AG04450 (cell line): ENCODE data around the gene HOXB2. TPM values are rescaled to one million over a fixed set of nuclear protein-coding genes. Genes with fewer than 3 reads are reported as not detected.

ENCODE experiments used
- CTCF ChIA-PET: fragments of 300-600, 350-600 bp; formaldehyde crosslinking; extraction: SDS; loops from one replicate; lab custom pipeline; 2022; ENCODE audit warnings: antibody characterized with exemption, inconsistent platforms; lab: Charles Lee
- POLR2A ChIA-PET: fragments of 350-600 bp; formaldehyde crosslinking; extraction: SDS; loops from one replicate; lab custom pipeline; 2021; ENCODE audit warnings: antibody characterized with exemption, inconsistent platforms; lab: Yijun Ruan, JAX
- DNase-seq: peaks from one replicate; pipeline ENCODE4 v3.0.0-alpha.2; 2011; ENCODE audit warnings: low read depth, low spot score
- H3K27ac ChIP-seq: one replicate; pipeline ENCODE4 v1.5.1; 2012; ENCODE audit warnings: low read depth, low read length, control low read depth
- H3K27me3 ChIP-seq: one replicate; pipeline ENCODE4 v1.6.0; 2012; ENCODE audit warnings: low read length; ENCODE audit not compliant: control insufficient read depth, insufficient read depth
- H3K4me3 ChIP-seq: 2 replicates; pipeline ENCODE4 v1.5.1; 2011; ENCODE audit warnings: mild to moderate bottlenecking, low read depth, low read length, control low read depth
- H3K9me3 ChIP-seq: 2 replicates; pipeline ENCODE4 v1.5.1; 2012; ENCODE audit warnings: low read length; ENCODE audit not compliant: control insufficient read depth, insufficient read depth
- polyA plus RNA-seq: library from polyadenylated mRNA; depleted of rRNA; stranded (reverse); fragments of >200 nt; gene quantifications from 2 replicates; pipeline ENCODE4 v1.2.3, GENCODE V29; 2011
- TF ChIP-seq, protein P1 (sequence below): IDR thresholded peaks from 2 replicates; pipeline ENCODE4 v1.5.1; 2011; ENCODE audit warnings: low read depth, low read length, control low read depth, inconsistent platforms

The HOXB2 gene
- polyA plus RNA-seq, 1 experiment = 16.3 TPM

DNA sequence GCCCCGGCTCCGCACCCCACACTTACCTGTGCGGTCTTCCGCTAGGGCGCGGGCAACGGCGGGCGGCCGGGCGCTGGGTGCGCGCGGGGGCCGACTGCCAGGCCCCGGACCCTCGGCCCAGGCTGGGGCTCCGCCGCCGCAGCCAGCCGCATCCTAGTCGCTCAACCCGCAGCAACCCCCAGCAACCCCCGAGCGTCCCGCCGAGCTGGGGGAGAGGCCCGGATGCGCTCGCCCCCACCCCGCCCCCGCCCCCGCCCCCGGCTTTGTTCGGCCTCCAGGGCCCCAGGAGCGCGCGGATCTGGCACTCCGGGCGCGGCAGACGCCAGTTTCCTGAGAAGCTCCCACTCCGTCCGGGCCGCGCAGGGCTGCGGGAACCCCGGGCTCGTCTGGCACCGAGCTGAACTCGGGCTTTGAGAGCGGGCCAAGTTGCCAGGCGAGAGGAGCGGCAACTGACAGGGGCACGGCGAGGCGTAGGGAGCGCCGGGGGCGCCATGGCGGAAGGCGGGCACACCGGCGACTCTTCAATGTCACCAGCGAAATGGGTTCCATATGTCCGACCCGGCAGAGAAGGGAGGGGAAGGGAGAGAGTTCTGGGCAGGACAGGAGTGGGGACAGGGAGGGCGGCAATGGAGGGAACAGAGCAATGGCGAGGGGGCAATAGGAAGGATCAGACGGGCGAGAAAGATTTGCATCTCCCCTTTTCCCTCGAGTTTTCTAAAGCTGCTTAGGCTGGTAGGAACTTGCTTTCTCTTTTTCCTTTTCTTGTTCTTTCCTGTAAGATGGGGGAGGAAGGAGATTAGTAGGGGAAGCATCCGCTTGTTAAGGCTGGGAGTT, 19.5 kb upstream of the HOXB2 start:
- no peak for DNase-seq
- ChIA-PET POLR2A (interaction anchor here (1.1 to 1.4 kb wide), 2 partner anchors 14 to 54 kb away, joined by 3 to 7 read pairs; no protein-coding TSS in a partner anchor), CTCF (interaction anchor here (1.8 kb wide), 1 partner anchor 213 kb away, joined by 5 read pairs; no protein-coding TSS in a partner anchor)
- peak overlapping the region; percentile 65 for H3K4me3 ChIP-seq
- H3K27ac ChIP-seq = peak overlapping the region; percentile 83
- no peaks in the 10 kb centered on the region for H3K9me3 ChIP-seq
- TF ChIP-seq, protein P1, sequence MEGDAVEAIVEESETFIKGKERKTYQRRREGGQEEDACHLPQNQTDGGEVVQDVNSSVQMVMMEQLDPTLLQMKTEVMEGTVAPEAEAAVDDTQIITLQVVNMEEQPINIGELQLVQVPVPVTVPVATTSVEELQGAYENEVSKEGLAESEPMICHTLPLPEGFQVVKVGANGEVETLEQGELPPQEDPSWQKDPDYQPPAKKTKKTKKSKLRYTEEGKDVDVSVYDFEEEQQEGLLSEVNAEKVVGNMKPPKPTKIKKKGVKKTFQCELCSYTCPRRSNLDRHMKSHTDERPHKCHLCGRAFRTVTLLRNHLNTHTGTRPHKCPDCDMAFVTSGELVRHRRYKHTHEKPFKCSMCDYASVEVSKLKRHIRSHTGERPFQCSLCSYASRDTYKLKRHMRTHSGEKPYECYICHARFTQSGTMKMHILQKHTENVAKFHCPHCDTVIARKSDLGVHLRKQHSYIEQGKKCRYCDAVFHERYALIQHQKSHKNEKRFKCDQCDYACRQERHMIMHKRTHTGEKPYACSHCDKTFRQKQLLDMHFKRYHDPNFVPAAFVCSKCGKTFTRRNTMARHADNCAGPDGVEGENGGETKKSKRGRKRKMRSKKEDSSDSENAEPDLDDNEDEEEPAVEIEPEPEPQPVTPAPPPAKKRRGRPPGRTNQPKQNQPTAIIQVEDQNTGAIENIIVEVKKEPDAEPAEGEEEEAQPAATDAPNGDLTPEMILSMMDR = no peak
- H3K27me3 ChIP-seq = no peaks in the 10 kb centered on the region

DNA sequence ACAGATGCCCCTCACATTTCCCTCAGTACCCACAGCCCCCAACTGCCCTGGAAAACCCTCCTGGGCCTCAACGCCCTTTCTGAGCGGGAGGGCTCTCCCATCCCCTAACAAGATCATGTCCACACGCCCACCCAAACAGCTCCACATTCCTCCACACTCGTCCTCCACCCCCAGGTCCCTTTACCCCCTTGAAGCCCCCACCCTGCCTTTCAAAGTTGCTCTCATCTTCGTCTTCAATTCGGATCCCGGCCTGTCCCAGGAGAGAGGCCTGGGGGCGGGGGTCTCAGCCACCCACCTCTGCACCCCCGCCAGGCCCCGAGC, 18.9 kb upstream of the HOXB2 start:
- Histone ChIP-seq H3K27ac (peak overlapping the region; percentile 77), H3K4me3 (peak overlapping the region; percentile 65), H3K27me3 (no peaks in the 10 kb centered on the region), H3K9me3 (no peaks in the 10 kb centered on the region)
- ChIA-PET CTCF (no interaction called here), POLR2A (interaction anchor here (1.1 to 1.4 kb wide), 4 partner anchors 15 to 53 kb away, joined by 3 to 7 read pairs (median 4); no protein-coding TSS in a partner anchor)
- TF ChIP-seq, protein P1 = no peak
- DNase-seq = no peak

DNA sequence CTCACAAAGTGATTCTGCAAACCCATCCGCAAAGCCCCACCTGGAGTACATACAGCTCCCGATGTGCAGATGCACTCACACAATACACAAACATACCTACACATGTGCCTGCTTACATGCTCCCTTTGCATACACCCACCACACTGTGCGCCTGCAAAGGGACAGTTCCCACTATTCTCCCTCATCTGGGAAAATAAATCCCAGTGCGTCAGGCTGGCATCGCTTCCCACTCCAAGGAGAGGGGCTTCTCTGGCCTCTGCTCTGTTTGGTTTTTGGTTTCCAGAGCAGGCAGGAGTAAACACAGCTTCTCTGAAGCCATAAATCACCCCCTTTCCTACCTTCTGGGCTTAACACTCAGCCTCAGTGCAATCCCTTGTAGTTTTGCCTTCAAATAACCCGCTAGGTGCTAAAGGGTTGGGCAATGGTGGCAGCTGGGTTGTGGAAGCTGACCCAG, 18.5 kb upstream of the HOXB2 start:
- no peaks in the 10 kb centered on the region for H3K27me3 ChIP-seq
- POLR2A ChIA-PET = interaction anchor here (0.6 to 1.4 kb wide), 4 partner anchors 17 to 53 kb away, joined by 3 to 7 read pairs (median 4); no protein-coding TSS in a partner anchor
- TF ChIP-seq, protein P1 = no peak
- DNase-seq = no peak
- peak overlapping the region; percentile 65 for H3K4me3 ChIP-seq
- CTCF ChIA-PET = no interaction called here
- peak overlapping the region; percentile 77 for H3K27ac ChIP-seq
- H3K9me3 ChIP-seq = no peaks in the 10 kb centered on the region

DNA sequence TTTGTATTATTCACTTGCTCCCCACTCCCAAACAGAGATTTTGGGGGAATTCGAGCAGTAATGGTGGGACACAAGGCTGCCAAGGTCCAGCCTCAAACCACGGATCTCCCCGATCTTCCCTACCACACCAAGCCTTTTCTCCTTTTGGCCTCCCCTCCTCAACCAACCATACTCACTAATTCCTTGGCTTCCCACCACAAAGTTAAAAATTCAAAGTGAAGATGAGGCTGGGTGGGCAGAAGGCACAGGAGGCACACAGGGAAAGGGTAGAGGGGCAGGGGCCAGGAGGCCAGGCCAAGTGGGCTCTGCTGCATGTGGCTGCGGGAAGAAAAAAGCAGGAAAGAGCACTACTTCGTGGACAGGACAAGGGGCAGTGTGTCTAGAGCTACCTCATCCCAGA, 18.0 kb upstream of the HOXB2 start:
- ChIA-PET POLR2A (interaction anchor here (0.6 to 1.3 kb wide), 3 partner anchors 16 to 26 kb away, joined by 3 to 4 read pairs (median 4); no protein-coding TSS in a partner anchor), CTCF (no interaction called here)
- DNase-seq = no peak
- Histone ChIP-seq H3K27ac (peak overlapping the region; percentile 77), H3K9me3 (no peaks in the 10 kb centered on the region), H3K4me3 (peak overlapping the region; percentile 65), H3K27me3 (no peaks in the 10 kb centered on the region)
- TF ChIP-seq, protein P1 = no peak
